GM10266 (cell line): ENCODE measurements around the gene GRM7.

ENCODE experiments used
- DNase-seq: peaks from one replicate; pipeline ENCODE4 v3.0.0; 2012; ENCODE audit errors: extremely low spot score
- TF ChIP-seq, protein P1 (sequence below): IDR thresholded peaks from 2 replicates; pipeline ENCODE4 v1.5.1; 2012; ENCODE audit warnings: mild to moderate bottlenecking, low read depth; ENCODE audit not compliant: control insufficient read depth, insufficient read depth; ENCODE audit errors: missing control alignments

GRM7 gene

DNA sequence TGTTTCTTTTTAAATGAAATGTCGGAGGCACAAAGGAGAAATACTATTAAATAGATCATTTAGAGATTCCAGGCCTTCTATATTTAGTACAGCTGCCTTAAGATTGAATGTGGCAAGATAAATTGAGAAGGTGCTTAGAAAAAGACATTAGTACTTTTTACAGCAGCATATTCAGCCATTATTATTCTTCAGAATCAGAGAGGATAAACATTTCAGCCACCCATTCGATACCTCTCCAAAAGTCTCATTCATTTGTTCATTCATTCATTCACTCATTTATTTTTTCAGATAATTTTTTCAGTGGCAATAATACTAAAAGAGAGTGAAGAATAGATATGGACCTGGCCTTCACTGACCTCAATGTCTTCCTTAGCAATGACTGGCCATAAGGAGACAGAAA is 347.0 kb downstream of the GRM7 start:
- TF ChIP-seq, protein P1, sequence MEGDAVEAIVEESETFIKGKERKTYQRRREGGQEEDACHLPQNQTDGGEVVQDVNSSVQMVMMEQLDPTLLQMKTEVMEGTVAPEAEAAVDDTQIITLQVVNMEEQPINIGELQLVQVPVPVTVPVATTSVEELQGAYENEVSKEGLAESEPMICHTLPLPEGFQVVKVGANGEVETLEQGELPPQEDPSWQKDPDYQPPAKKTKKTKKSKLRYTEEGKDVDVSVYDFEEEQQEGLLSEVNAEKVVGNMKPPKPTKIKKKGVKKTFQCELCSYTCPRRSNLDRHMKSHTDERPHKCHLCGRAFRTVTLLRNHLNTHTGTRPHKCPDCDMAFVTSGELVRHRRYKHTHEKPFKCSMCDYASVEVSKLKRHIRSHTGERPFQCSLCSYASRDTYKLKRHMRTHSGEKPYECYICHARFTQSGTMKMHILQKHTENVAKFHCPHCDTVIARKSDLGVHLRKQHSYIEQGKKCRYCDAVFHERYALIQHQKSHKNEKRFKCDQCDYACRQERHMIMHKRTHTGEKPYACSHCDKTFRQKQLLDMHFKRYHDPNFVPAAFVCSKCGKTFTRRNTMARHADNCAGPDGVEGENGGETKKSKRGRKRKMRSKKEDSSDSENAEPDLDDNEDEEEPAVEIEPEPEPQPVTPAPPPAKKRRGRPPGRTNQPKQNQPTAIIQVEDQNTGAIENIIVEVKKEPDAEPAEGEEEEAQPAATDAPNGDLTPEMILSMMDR: no peak
- no peak for DNase-seq

DNA sequence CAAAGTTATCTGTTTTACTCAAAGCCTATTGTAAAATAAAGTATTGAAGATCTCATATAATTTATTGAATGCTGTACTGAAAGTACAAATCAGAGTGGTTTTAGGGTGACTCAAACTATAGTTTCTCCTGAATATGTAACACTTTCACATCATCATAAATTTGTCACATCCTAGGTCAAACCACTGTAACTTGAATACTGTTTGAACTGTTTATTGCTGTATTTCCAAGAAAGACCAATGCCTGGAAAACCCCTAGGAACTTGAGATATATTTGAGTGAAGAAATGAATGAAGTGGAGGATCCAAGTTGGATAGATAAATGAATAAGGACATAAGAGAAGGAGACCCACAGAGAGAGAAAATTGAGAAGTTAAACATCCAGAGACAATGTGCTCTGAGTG is 348.2 kb downstream of the GRM7 start:
- DNase-seq: no peak
- TF ChIP-seq, protein P1: no peak

DNA sequence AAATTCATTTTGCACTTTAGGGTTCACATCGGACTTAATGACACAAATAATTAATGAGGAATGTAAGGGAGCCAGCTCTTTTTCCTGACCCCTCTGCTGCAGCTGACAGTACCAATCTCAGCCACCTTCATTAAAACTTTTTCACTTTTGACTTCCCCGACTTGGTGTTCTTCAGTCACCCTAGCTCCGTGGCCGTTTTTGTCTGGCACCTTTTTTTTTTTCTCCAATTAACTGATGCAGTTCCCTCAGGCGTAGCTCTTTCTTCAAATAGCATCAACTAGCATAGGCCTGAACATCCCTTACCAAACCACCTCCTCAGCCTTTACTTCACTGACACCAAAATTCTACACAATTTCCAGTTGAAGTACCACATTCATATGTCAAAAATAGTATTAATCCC is 350.8 kb downstream of the GRM7 start:
- DNase-seq: no peak
- TF ChIP-seq, protein P1: no peak

DNA sequence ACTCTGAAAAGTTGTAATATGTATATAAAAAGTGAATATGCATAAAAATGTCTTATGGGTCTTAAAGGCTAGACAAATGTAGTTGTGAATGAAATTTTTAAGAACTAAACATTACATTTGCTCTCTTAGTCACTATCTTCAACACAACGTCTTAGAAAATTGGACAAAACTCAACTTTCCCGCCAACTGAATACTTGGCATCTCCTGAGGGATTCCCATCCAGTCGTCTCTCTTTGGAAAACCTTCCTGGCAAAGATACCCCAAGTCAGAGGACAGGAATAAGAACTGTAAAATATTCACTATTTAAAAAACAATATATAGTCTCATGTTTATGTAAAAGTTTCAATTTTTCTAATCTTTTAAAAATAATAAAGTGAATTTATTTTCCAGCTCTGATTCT is 354.8 kb downstream of the GRM7 start:
- DNase-seq: no peak
- TF ChIP-seq, protein P1: no peak

DNA sequence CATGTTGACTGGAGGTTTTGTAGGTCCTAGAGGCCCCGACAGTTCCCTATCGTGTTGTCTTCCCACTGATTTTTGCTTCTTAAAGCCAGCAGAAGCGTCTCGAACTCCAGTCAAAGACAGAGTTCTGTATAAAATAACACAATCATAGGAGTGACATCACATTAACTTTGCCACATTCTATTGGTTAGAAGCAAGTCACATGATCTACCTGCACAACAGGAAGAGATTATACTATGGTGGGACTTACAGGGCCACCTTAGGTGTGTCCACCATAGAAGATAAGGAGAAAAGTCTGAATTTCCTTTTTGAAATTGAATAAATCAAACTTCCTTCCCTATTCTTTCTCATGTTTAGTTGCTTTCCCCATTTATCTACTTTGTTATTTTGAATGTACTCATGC is 365.5 kb downstream of the GRM7 start:
- TF ChIP-seq, protein P1: no peak
- DNase-seq: no peak

DNA sequence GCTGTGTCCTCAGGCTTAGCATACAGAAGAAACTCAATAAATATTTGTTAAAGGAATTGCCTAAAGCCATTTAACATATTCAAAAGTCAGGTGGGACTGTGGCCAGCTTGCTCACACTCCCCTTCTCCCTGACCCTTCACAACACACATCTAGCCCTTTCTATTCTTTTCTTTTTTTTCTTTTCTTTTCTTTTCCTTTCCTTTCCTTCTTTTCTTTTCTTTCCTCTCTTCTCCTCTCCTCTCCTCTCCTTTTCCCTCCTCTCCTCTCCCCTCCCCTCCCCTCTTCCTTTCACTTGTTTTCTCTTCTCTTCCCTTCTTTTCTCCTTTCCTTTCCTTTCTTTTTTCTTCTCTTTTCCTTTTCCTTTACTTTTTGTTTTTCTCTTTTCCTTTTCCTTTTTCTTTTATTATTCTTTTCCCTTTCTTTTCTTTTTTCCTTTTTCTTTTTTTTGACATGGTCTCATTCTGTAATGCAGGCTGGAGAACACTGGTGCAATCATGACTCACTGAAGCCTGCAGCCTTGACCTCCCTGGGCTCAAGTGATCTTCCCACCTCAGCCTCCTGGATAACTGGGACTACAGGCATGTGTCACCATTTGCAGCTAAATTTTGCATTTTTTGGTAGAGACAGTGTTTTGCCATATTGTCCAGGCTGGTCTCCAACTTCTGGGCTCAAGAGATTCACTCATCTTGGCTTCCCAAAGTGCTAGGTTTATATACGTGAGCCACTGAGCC is 377.8 kb downstream of the GRM7 start:
- TF ChIP-seq, protein P1: no peak
- no peak for DNase-seq

DNA sequence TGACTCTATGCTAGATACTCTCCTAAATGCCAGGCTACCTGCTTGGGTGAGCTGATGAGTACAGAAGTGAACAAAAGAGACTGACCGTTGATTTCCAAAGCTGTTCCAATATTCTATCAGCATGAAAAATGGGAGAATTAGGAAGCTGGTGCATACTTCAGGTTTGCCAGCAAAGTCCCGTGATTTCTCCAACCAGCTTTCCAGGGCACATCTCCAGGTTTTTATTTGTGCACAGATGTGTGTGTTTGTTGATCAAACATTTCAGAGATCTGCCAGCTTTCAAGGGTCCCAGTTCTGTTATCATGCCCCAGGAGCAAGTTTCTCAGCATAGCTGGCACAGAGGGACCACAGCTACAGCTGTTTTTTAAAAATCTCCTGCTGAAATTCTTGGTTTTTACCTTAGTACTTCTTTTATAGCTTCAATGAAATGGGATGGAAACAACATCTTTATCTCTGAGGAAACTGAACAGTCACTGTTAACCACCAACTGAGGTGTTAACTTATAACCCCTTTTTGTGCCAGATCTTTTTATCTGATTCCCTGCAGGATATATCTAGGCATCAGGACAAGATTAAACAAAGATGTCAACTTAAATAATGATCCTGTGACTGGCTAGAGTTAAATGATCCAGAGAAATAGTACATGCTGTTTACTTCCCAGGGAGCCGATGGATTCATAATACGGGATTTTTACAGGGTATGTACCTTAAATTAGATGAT is 380.8 kb downstream of the GRM7 start:
- TF ChIP-seq, protein P1: no peak
- no peak for DNase-seq
